HCT116 (cell line): ENCODE data around the gene GRIK1.

Experiments used
- CBX3 ChIP-seq: IDR thresholded peaks from 2 replicates; pipeline ENCODE4 v1.6.1; 2012; ENCODE audit warnings: low read depth
- ELF1 ChIP-seq: IDR thresholded peaks from 2 replicates; pipeline ENCODE4 v1.6.1; 2012; ENCODE audit warnings: low read depth, borderline replicate concordance
- EZH2 ChIP-seq: fragments of 200-600 bp; sonication (generic); IDR thresholded peaks from 2 replicates; pipeline ENCODE4 v1.6.1; 2017; ENCODE audit warnings: antibody characterized with exemption, mixed run types
- EZH2phosphoT487 ChIP-seq: fragments of 200-600 bp; IDR thresholded peaks from 2 replicates; pipeline ENCODE4 v1.6.1; 2018; ENCODE audit warnings: antibody characterized with exemption, borderline replicate concordance
- JUND ChIP-seq: IDR thresholded peaks from 2 replicates; pipeline ENCODE4 v1.6.1; 2012
- POLR2A ChIP-seq: IDR thresholded peaks from 2 replicates; pipeline ENCODE4 v1.7.0; 2011; ENCODE audit warnings: borderline replicate concordance; ENCODE audit not compliant: insufficient read depth, insufficient read length; ENCODE audit errors: extremely low read depth
- POLR2AphosphoS5 ChIP-seq: IDR thresholded peaks from 2 replicates; pipeline ENCODE4 v1.6.1; 2011; ENCODE audit warnings: mild to moderate bottlenecking, low read depth, low read length, moderate library complexity
- RAD21 ChIP-seq: IDR thresholded peaks from 2 replicates; pipeline ENCODE4 v1.6.1; 2012; ENCODE audit warnings: low read depth, mild to moderate bottlenecking
- SP1 ChIP-seq: IDR thresholded peaks from 2 replicates; pipeline ENCODE4 v1.6.1; 2012; ENCODE audit warnings: low read depth
- TCF7L2 ChIP-seq: IDR thresholded peaks from 2 replicates; pipeline ENCODE4 v1.7.0; 2011; ENCODE audit warnings: borderline replicate concordance, inconsistent platforms; ENCODE audit not compliant: insufficient read depth, insufficient read length; ENCODE audit errors: extremely low read depth
- YY1 ChIP-seq: IDR thresholded peaks from 2 replicates; pipeline ENCODE4 v1.6.1; 2011; ENCODE audit warnings: low read length, low read depth, moderate library complexity, mild to moderate bottlenecking; ENCODE audit not compliant: insufficient replicate concordance; ENCODE audit errors: extremely low read depth
- TF ChIP-seq, protein P1 (sequence below), 3 experiments: fragments of 200-600 bp in 1 of 3; sonication (generic) in 1 of 3; IDR thresholded peaks in 2 of 3; conservative IDR thresholded peaks in 1 of 3; 2 replicates each; pipeline ENCODE4 v1.5.1; 2012 to 2017; ENCODE audit warnings: low read depth in 2 of 3, low read length in 2 of 3, antibody characterized with exemption in 1 of 3, borderline replicate concordance in 1 of 3, control low read depth in 1 of 3, mild to moderate bottlenecking in 1 of 3, mixed read lengths in 1 of 3, mixed run types in 1 of 3, moderate library complexity in 1 of 3; ENCODE audit not compliant: insufficient read depth in 1 of 3
- TF ChIP-seq, protein P2 (sequence below): IDR thresholded peaks from 2 replicates; pipeline ENCODE4 v1.6.1; 2012; ENCODE audit warnings: low read depth
- TF ChIP-seq, protein P3 (sequence below): IDR thresholded peaks from 2 replicates; pipeline ENCODE4 v1.6.1; 2012

DNA sequence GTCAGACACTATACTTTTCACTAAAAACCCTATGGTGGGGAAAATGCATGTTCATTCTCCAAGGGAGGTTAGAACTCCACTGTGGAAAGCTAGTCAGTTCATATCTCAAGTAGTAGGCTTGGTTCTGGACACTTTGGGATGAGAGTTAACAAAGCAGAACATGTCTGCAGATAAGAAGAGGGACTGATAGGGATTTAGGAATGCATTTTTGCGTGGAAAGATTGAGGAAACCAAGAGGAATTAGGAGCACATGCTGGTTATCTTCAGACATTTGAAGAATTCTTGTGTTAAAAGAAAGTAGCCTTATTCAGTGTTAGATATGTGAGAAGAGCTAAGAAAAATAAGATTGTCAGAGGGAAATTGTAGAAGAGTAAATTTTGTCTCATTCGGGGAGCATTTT, 1.2 kb upstream of the GRIK1 start:
- TF ChIP-seq POLR2AphosphoS5 (no peak), YY1 (no peak), EZH2 (no peak), CBX3 (no peak), ELF1 (no peak), TCF7L2 (no peak), EZH2phosphoT487 (no peak), POLR2A (no peak), SP1 (no peak), RAD21 (no peak), JUND (no peak)
- TF ChIP-seq, protein P1, sequence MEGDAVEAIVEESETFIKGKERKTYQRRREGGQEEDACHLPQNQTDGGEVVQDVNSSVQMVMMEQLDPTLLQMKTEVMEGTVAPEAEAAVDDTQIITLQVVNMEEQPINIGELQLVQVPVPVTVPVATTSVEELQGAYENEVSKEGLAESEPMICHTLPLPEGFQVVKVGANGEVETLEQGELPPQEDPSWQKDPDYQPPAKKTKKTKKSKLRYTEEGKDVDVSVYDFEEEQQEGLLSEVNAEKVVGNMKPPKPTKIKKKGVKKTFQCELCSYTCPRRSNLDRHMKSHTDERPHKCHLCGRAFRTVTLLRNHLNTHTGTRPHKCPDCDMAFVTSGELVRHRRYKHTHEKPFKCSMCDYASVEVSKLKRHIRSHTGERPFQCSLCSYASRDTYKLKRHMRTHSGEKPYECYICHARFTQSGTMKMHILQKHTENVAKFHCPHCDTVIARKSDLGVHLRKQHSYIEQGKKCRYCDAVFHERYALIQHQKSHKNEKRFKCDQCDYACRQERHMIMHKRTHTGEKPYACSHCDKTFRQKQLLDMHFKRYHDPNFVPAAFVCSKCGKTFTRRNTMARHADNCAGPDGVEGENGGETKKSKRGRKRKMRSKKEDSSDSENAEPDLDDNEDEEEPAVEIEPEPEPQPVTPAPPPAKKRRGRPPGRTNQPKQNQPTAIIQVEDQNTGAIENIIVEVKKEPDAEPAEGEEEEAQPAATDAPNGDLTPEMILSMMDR (IDR thresholded peaks at IDR 0.05 in 2 of 3, conservative IDR thresholded peaks at IDR 0.05 in 1 of 3; ENCODE audit: borderline replicate concordance in 1 of 3, insufficient read depth in 1 of 3, low read depth in 2 of 3, low read length in 2 of 3) = no peak
- TF ChIP-seq, protein P2, sequence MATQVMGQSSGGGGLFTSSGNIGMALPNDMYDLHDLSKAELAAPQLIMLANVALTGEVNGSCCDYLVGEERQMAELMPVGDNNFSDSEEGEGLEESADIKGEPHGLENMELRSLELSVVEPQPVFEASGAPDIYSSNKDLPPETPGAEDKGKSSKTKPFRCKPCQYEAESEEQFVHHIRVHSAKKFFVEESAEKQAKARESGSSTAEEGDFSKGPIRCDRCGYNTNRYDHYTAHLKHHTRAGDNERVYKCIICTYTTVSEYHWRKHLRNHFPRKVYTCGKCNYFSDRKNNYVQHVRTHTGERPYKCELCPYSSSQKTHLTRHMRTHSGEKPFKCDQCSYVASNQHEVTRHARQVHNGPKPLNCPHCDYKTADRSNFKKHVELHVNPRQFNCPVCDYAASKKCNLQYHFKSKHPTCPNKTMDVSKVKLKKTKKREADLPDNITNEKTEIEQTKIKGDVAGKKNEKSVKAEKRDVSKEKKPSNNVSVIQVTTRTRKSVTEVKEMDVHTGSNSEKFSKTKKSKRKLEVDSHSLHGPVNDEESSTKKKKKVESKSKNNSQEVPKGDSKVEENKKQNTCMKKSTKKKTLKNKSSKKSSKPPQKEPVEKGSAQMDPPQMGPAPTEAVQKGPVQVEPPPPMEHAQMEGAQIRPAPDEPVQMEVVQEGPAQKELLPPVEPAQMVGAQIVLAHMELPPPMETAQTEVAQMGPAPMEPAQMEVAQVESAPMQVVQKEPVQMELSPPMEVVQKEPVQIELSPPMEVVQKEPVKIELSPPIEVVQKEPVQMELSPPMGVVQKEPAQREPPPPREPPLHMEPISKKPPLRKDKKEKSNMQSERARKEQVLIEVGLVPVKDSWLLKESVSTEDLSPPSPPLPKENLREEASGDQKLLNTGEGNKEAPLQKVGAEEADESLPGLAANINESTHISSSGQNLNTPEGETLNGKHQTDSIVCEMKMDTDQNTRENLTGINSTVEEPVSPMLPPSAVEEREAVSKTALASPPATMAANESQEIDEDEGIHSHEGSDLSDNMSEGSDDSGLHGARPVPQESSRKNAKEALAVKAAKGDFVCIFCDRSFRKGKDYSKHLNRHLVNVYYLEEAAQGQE = no peak
- TF ChIP-seq, protein P3, sequence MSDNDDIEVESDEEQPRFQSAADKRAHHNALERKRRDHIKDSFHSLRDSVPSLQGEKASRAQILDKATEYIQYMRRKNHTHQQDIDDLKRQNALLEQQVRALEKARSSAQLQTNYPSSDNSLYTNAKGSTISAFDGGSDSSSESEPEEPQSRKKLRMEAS = no peak
